ENCODE measurements around the gene UFSP2.

UFSP2 gene

GRCh38 chr4:185358514-185358913, 67.2 kb downstream of the UFSP2 start:
- DNase-seq (ENCODE audit: low read depth), result no peak
- TF ChIP-seq CTCF (IDR thresholded peaks at IDR 0.05; ENCODE audit: control insufficient read depth, extremely low read depth, insufficient read depth), result no peak
- no peak overlapping the region for H3K4me3 ChIP-seq (ENCODE audit: low read depth, low read length)

GRCh38 chr4:185357733-185358440, 67.9 kb downstream of the UFSP2 start:
- no peak for TF ChIP-seq CTCF (IDR thresholded peaks at IDR 0.05; ENCODE audit: control insufficient read depth, extremely low read depth, insufficient read depth)
- no peak for DNase-seq (ENCODE audit: low read depth)
- H3K4me3 ChIP-seq (ENCODE audit: low read depth, low read length), result no peak overlapping the region

DNA sequence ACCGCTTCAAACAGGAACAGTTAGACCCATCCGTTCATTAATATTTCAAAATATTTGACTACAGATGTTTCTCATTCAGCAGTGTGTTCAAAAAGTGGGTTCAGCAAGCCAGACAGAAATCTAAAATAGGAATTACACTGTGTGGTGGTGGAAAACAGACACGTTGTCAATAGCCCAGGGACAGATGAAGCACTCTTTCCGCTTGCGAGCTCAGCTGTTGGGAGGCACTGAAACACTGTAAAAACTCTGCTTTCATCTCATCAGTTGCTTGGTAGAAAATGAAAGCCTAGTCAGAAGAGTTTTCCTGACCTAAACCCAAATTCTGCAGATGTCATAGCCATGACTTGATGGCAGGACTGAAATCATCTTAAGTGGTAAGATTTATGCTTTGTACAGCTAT, 68.6 kb downstream of the UFSP2 start:
- H3K4me3 ChIP-seq (ENCODE audit: low read depth, low read length), result no peak overlapping the region
- TF ChIP-seq CTCF (IDR thresholded peaks at IDR 0.05; ENCODE audit: control insufficient read depth, extremely low read depth, insufficient read depth), result no peak
- no peak for DNase-seq (ENCODE audit: low read depth)

GRCh38 chr4:185352741-185353140, 73.0 kb downstream of the UFSP2 start:
- no peak for DNase-seq (ENCODE audit: low read depth)
- no peak for TF ChIP-seq CTCF (IDR thresholded peaks at IDR 0.05; ENCODE audit: control insufficient read depth, extremely low read depth, insufficient read depth)
- H3K4me3 ChIP-seq (ENCODE audit: low read depth, low read length), result no peak overlapping the region

DNA sequence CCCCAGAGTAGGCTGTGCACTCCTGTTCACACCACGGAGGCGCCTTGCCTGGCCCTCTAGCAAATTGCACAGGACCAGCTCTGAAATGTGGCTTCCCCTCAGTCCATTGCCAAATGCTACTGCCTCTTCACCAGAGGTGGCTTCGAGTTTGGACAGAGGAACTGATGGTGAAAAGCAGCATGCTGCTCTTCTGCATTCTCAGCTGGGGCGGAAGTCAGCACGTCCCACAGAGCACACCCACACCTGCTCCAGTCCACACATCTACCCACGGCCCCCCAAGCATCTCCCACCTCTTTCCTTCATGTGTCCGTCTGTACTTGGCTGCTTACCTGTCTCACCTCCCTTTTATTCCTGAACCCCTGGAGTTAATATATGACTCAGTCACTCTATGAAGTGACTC, 73.6 kb downstream of the UFSP2 start:
- no peak for DNase-seq (ENCODE audit: low read depth)
- TF ChIP-seq CTCF (IDR thresholded peaks at IDR 0.05; ENCODE audit: control insufficient read depth, extremely low read depth, insufficient read depth), result no peak
- H3K4me3 ChIP-seq (ENCODE audit: low read depth, low read length), result no peak overlapping the region

DNA sequence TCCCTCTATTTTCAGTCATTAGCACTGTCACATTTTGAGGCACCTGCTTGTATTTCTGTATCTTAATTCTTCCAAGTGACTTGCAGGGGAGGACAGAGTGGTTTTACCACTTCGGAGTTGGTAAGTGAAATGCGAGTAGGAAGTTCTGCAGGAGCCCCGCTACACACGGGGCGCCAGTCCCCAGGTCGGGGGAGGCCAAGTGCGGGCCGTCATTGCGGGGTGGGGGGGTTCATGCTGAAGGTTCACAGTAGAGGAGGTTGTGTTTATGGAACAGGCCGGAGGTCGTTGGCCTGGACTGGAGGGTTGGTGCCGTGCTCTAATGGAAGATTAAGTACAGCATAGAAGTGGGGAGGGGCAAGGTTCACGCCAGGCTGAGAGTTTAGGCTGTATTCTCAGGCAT, 74.1 kb downstream of the UFSP2 start:
- no peak for DNase-seq (ENCODE audit: low read depth)
- TF ChIP-seq CTCF (IDR thresholded peaks at IDR 0.05; ENCODE audit: control insufficient read depth, extremely low read depth, insufficient read depth), result no peak

More for the DNA sequence above, 74.1 kb downstream of the UFSP2 start:
- H3K4me3 ChIP-seq (ENCODE audit: low read depth, low read length), result no peak overlapping the region
